Endodermal cell (in vitro differentiated cells): ENCODE measurements around the gene SLC25A53. TPM values are rescaled to one million over a fixed set of nuclear protein-coding genes. Genes with fewer than 3 reads are reported as not detected.

Source experiments
- DNase-seq: peaks from one replicate; pipeline ENCODE4 v3.0.0-alpha.2; 2017
- H3K27ac ChIP-seq: 2 replicates; pipeline ENCODE4 v1.5.1; 2013; ENCODE audit warnings: mild to moderate bottlenecking, low read depth, low read length, moderate library complexity
- H3K27me3 ChIP-seq: 2 replicates; pipeline ENCODE4 v1.6.1; 2013; ENCODE audit warnings: mild to moderate bottlenecking, low read length, moderate library complexity; ENCODE audit not compliant: insufficient read depth, control insufficient read depth, poor library complexity, severe bottlenecking
- H3K36me3 ChIP-seq: 2 replicates; pipeline ENCODE4 v1.7.0; 2013; ENCODE audit warnings: mild to moderate bottlenecking, low read length, moderate library complexity; ENCODE audit not compliant: control insufficient read depth, insufficient read depth
- H3K4me1 ChIP-seq: one replicate; pipeline ENCODE4 v1.7.0; 2013; ENCODE audit warnings: low read length; ENCODE audit not compliant: control insufficient read depth, insufficient read depth
- H3K4me3 ChIP-seq: 2 replicates; pipeline ENCODE4 v1.5.1; 2013; ENCODE audit warnings: mild to moderate bottlenecking, low read length, moderate library complexity
- H3K9ac ChIP-seq: 2 replicates; pipeline ENCODE4 v1.6.1; 2013; ENCODE audit warnings: mild to moderate bottlenecking, low read length, moderate library complexity; ENCODE audit not compliant: poor library complexity, severe bottlenecking; ENCODE audit errors: extremely low read depth
- H3K9me3 ChIP-seq: 2 replicates; pipeline ENCODE4 v1.6.1; 2013; ENCODE audit warnings: mild to moderate bottlenecking, low read length, moderate library complexity; ENCODE audit not compliant: control insufficient read depth
- H3K27ac Mint-ChIP-seq: 2 replicates; pipeline ENCODE4 v1.8.0; 2020; ENCODE audit warnings: mixed read lengths
- H3K27me3 Mint-ChIP-seq: 2 replicates; pipeline ENCODE4 v1.8.0; 2021; ENCODE audit warnings: mild to moderate bottlenecking, mixed read lengths; ENCODE audit not compliant: insufficient read depth
- H3K36me3 Mint-ChIP-seq: 2 replicates; pipeline ENCODE4 v1.8.0; 2020; ENCODE audit warnings: low read depth, mixed read lengths
- H3K4me1 Mint-ChIP-seq: 2 replicates; pipeline ENCODE4 v1.8.0; 2020; ENCODE audit warnings: mixed read lengths
- H3K4me3 Mint-ChIP-seq: 2 replicates; pipeline ENCODE4 v1.8.0; 2020; ENCODE audit warnings: mild to moderate bottlenecking, moderate library complexity, mixed read lengths
- H3K9me3 Mint-ChIP-seq: 2 replicates; pipeline ENCODE4 v1.8.0; 2020; ENCODE audit warnings: mild to moderate bottlenecking, mixed read lengths
- CTCF ChIP-seq: fragments of 200-600 bp; sonication (generic); conservative IDR thresholded peaks from 2 replicates; pipeline ENCODE4 v1.5.0; 2021; ENCODE audit warnings: antibody characterized with exemption, mild to moderate bottlenecking
- WGBS, 2 experiments: methylation state at CpG; one replicate each; pipeline versions ENCODE4 v1.1.5 to v1.1.7; 2013; ENCODE audit warnings: missing lambda C conversion rate in 2 of 2, mixed read lengths in 1 of 2; ENCODE audit not compliant: insufficient coverage in 1 of 2, insufficient read length in 1 of 2; 5-methylcytosine and 5-hydroxymethylcytosine counted together
- total RNA-seq, 2 donors: library from RNA; stranded (reverse); fragmentation: NEBNext Ultra II Directional in 1 of 2; extraction: Animal tissue kit (Norgen Biotek cat#: 25700) in 1 of 2; gene quantifications; 2 replicates in 1 of 2; 3 replicates in 1 of 2; pipeline ENCODE4 v1.2.1, GENCODE V29; 2021

The SLC25A53 gene
- total RNA-seq, 2 donors from 2014 or later: 2.0 to 4.4 TPM

GRCh38 chrX:104172788-104173187 lies 16.0 kb upstream of the SLC25A53 start:
- Histone ChIP-seq H3K4me3 (no peak overlapping the region), H3K27ac (no peak overlapping the region)
- 100% methylated on average over 1 to 2 of the region's 2 CpGs for WGBS, 2 experiments

GRCh38 chrX:104172121-104172520 lies 15.3 kb upstream of the SLC25A53 start:
- no peak for DNase-seq
- no peak overlapping the region for H3K4me3 Mint-ChIP-seq
- no peak overlapping the region for H3K27ac Mint-ChIP-seq
- H3K36me3 ChIP-seq: peaks cover 20% of the 10 kb centered on the region
- H3K9ac ChIP-seq: no peak overlapping the region
- peaks cover 10% of the 10 kb centered on the region for H3K4me1 Mint-ChIP-seq
- H3K4me1 ChIP-seq: no peaks in the 10 kb centered on the region
- no peak overlapping the region for H3K27ac ChIP-seq
- 100% methylated on average over 2 of the region's 6 CpGs; no CpG with 5 or more reads in 1 of the 2 experiments for WGBS, 2 experiments
- no peak overlapping the region for H3K4me3 ChIP-seq
- peaks cover 16% of the 10 kb centered on the region for H3K36me3 Mint-ChIP-seq
- H3K27me3 ChIP-seq: no peaks in the 10 kb centered on the region
- TF ChIP-seq CTCF: no peak
- H3K27me3 Mint-ChIP-seq: no peaks in the 10 kb centered on the region
- no peaks in the 10 kb centered on the region for H3K9me3 ChIP-seq
- peaks cover 20% of the 10 kb centered on the region for H3K9me3 Mint-ChIP-seq

More at GRCh38 chrX:104172788-104173187, 16.0 kb upstream of the SLC25A53 start:
- Histone ChIP-seq H3K4me1 (no peaks in the 10 kb centered on the region), H3K9me3 (no peaks in the 10 kb centered on the region), H3K27me3 (no peaks in the 10 kb centered on the region), H3K9ac (no peak overlapping the region), H3K36me3 (peaks cover 26% of the 10 kb centered on the region)
- Mint-ChIP-seq H3K4me1 (peaks cover 6% of the 10 kb centered on the region), H3K27me3 (no peaks in the 10 kb centered on the region), H3K4me3 (no peak overlapping the region), H3K9me3 (peaks cover 17% of the 10 kb centered on the region), H3K27ac (no peak overlapping the region), H3K36me3 (peaks cover 22% of the 10 kb centered on the region)
- DNase-seq: no peak
- no peak for TF ChIP-seq CTCF

DNA sequence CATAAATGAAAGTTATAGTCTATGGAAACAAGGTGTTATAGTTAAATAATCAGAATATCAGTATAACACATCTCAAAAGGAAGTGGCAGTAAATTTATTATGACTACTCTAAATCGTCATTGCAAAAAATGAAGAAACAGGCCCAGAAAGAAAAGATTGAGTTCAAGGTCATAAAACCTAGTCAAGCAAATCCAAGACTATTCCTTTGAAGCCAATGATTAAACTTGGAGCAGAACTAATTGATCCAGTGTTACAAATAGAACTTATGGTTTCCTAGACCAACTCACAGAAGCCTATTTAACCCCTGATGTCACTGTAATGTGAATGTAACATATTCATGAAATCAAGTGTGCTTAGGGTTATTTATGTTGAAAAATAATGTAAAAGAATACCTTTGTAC lies 11.3 kb upstream of the SLC25A53 start:
- peaks cover 2% of the 10 kb centered on the region for H3K27me3 Mint-ChIP-seq
- peaks cover 13% of the 10 kb centered on the region for H3K4me1 Mint-ChIP-seq
- TF ChIP-seq CTCF: no peak
- no peaks in the 10 kb centered on the region for H3K9me3 ChIP-seq
- H3K4me3 Mint-ChIP-seq: peak overlapping the region; percentile 71
- H3K27ac Mint-ChIP-seq: no peak overlapping the region
- H3K36me3 ChIP-seq: peaks cover 7% of the 10 kb centered on the region
- peaks cover 12% of the 10 kb centered on the region for H3K36me3 Mint-ChIP-seq
- H3K4me3 ChIP-seq: peak overlapping the region; percentile 89
- H3K9me3 Mint-ChIP-seq: peaks cover 36% of the 10 kb centered on the region
- no peak overlapping the region for H3K9ac ChIP-seq
- no peak overlapping the region for H3K27ac ChIP-seq
- no peak for DNase-seq
- WGBS, 2 experiments: 100% methylated on average over 1 of the region's 1 CpG
- no peaks in the 10 kb centered on the region for H3K4me1 ChIP-seq
- no peaks in the 10 kb centered on the region for H3K27me3 ChIP-seq
